Muscle layer of colon (tissue), 2 donors: ENCODE results near the gene CCDC150.

Experiments used
- H3K27ac ChIP-seq: one replicate; pipeline ENCODE4 v1.7.0; 2013; ENCODE audit warnings: low read depth, mild to moderate bottlenecking, low read length, moderate library complexity
- H3K27me3 ChIP-seq, 2 donors: one replicate each; pipeline ENCODE4 v1.7.0; 2013; ENCODE audit warnings: low read length in 2 of 2, mild to moderate bottlenecking in 2 of 2; ENCODE audit not compliant: insufficient read depth in 2 of 2, control insufficient read depth in 1 of 2
- H3K36me3 ChIP-seq: one replicate; pipeline ENCODE4 v1.7.0; 2013; ENCODE audit warnings: mild to moderate bottlenecking, low read length; ENCODE audit not compliant: insufficient read depth
- H3K4me1 ChIP-seq: one replicate; pipeline ENCODE4 v1.7.0; 2013; ENCODE audit warnings: mild to moderate bottlenecking, low read length; ENCODE audit not compliant: insufficient read depth
- H3K4me3 ChIP-seq, 2 donors: one replicate each; pipeline ENCODE4 v1.7.0; 2013; ENCODE audit warnings: low read length in 2 of 2, low read depth in 1 of 2, mild to moderate bottlenecking in 1 of 2, moderate library complexity in 1 of 2
- H3K9ac ChIP-seq: one replicate; pipeline ENCODE4 v1.7.0; 2013; ENCODE audit warnings: low read length
- H3K9me3 ChIP-seq: one replicate; pipeline ENCODE4 v1.7.0; 2013; ENCODE audit warnings: mild to moderate bottlenecking, low read length
- donor health status: abdominal sarcoma.
- donor health status: Adenocarcinoma of cecum.

The CCDC150 gene

GRCh38 chr2:196745711-196746110, 106.2 kb downstream of the CCDC150 start:
- H3K4me3 ChIP-seq, result no peak overlapping the region
- no peak overlapping the region for H3K27ac ChIP-seq
- H3K36me3 ChIP-seq, result no peaks in the 10 kb centered on the region
- no peaks in the 10 kb centered on the region for H3K4me1 ChIP-seq
- no peaks in the 10 kb centered on the region for H3K9me3 ChIP-seq
- no peaks in the 10 kb centered on the region for H3K27me3 ChIP-seq
- no peak overlapping the region for H3K9ac ChIP-seq

DNA sequence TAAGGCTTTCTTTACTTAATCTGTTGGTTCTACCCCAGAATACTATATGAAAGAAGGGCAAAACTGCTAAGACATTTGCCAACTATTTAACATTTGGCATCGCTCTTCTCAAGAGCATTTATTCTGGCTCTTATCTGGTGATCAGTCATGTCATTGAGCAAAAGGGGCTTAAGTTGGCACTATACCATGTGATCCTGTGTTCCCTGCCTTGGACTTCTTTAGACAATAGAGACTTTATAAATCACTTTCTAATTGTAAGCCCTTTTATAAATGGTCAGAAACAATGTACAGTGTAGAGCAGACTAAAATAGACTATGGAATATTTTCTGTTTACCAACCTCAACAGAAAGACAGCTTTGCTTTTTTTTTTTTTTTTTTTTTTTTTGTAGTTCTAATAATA, 107.9 kb downstream of the CCDC150 start:
- Histone ChIP-seq H3K4me1 (no peaks in the 10 kb centered on the region), H3K4me3 (no peak overlapping the region), H3K9ac (no peak overlapping the region), H3K27me3 (no peaks in the 10 kb centered on the region), H3K36me3 (no peaks in the 10 kb centered on the region), H3K9me3 (no peaks in the 10 kb centered on the region), H3K27ac (no peak overlapping the region)

GRCh38 chr2:196748123-196748522, 108.6 kb downstream of the CCDC150 start:
- no peaks in the 10 kb centered on the region for H3K36me3 ChIP-seq
- no peak overlapping the region for H3K4me3 ChIP-seq
- no peak overlapping the region for H3K27ac ChIP-seq
- H3K9ac ChIP-seq, result no peak overlapping the region
- H3K27me3 ChIP-seq, result no peaks in the 10 kb centered on the region
- H3K9me3 ChIP-seq, result no peaks in the 10 kb centered on the region
- H3K4me1 ChIP-seq, result no peaks in the 10 kb centered on the region

GRCh38 chr2:196750291-196750923, 110.9 kb downstream of the CCDC150 start:
- Histone ChIP-seq H3K27ac (no peak overlapping the region), H3K4me1 (no peaks in the 10 kb centered on the region), H3K27me3 (no peaks in the 10 kb centered on the region), H3K36me3 (no peaks in the 10 kb centered on the region), H3K9me3 (no peaks in the 10 kb centered on the region), H3K9ac (no peak overlapping the region), H3K4me3 (no peak overlapping the region)

DNA sequence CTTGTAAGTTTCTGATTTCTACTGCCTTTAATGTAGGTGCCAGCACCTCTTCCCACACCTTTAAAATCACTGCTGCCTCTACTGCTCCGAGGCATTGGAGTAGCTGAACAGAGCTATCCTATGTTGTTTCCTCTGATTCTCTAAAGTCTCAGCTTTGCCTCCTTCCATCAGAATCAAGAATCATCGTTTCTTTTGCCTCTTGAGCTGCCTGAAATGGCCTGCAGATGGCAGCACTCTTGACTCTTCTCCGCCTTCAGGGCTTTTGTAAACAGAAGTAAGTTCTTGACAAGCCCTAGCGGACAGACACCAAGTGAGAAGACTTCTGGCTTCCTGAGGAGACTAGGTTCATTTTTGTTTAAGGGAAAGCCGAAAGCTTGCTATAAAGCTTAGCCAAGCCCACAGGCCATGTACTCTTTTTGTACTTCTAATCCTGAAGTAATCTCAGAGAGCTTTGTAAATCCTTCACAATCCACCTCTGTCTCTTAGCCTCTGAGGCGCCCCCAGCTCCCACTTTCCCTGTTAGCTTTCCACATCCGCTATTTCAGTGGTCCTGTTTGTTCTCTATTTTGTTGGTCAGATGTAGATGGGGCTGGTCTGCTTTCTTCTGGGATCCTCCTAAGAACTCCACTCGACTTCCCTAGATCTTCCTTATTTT, 111.6 kb downstream of the CCDC150 start:
- Histone ChIP-seq H3K4me1 (no peaks in the 10 kb centered on the region), H3K36me3 (no peaks in the 10 kb centered on the region), H3K27me3 (no peaks in the 10 kb centered on the region), H3K4me3 (no peak overlapping the region), H3K9ac (no peak overlapping the region), H3K27ac (no peak overlapping the region), H3K9me3 (no peaks in the 10 kb centered on the region)

DNA sequence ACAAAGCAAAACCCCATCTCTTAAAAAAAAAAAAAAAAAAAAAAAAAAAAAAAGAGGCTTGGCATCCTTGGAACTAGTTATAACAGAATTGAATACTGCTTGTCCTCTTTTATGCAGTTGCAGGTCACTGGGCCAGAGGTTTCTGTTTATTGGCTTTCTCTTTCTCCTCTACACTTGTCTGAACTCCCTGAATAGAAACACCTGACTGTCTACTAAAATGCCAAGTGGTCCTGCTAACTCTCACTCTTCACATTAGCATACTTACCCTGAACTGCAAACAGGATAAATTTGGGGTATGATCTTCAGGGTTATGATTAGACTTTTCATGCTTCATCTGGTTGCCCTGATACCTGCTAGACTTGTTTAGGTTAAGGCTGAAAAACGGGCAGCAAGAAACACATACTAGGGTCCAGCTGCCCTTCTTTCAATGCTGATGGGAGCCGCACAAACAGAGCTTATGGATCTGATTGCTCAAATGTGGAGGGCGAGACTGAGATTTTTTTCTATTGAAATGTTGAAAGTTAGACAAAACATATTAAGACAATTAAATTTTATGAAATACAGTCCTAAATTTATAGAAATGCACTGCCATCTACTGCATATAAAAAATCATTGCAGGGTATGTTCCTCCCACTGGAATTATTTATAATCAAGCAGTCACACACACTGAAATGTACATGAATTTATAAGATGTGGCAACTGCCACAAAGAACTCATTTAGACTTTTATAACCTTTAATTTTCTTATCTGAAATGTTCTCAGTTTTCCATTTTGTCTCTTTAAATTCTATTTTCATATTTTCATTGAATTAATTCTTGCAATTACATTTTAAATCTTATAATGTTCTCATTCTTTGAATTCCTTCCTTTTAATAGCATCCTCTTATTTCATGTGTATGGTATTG, 119.2 kb downstream of the CCDC150 start:
- Histone ChIP-seq H3K36me3 (peaks cover 3% of the 10 kb centered on the region), H3K4me1 (no peaks in the 10 kb centered on the region), H3K9ac (no peak overlapping the region), H3K4me3 (no peak overlapping the region), H3K9me3 (no peaks in the 10 kb centered on the region), H3K27ac (no peak overlapping the region), H3K27me3 (no peaks in the 10 kb centered on the region)

DNA sequence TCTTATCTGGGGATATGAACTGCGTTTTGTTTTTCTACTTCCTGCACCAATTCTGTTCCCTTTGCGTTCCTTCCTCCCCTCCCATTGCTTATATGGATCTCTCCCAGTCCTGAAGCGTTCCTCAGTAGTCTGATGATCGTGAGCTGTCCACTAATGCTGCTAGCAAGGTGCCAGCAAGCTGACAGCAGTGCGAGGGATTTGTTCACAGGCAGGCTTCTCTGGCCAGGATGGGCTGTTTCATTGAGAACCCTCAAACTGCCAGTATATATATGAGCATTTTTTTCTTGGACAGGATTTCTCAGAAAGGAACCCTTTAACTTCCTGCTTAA, 119.8 kb downstream of the CCDC150 start:
- H3K27ac ChIP-seq, result no peak overlapping the region
- H3K4me1 ChIP-seq, result no peaks in the 10 kb centered on the region
- H3K9me3 ChIP-seq, result no peaks in the 10 kb centered on the region
- H3K9ac ChIP-seq, result no peak overlapping the region
- peaks cover 9% of the 10 kb centered on the region for H3K36me3 ChIP-seq
- no peak overlapping the region for H3K4me3 ChIP-seq
- no peaks in the 10 kb centered on the region for H3K27me3 ChIP-seq

DNA sequence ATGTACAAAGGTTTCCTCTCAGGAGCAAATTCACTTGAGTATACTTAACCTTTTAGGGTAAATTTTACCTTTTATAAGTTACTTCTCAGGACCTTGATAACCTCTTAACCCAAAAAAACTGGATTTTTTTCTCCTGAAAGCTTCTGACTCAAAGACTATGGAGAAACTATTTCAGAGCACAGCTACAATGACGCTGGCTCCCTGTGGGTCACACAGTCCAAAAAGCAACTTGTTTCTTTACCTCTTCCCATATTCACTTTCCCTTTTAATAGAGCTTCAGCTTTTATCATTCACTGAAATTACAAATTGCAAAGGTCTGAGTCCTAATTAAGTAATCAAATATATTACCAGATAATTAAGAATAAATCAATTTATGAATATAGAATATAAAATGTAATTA, 127.6 kb downstream of the CCDC150 start:
- Histone ChIP-seq H3K27me3 (no peaks in the 10 kb centered on the region), H3K27ac (no peak overlapping the region), H3K4me1 (no peaks in the 10 kb centered on the region), H3K4me3 (no peak overlapping the region), H3K9ac (no peak overlapping the region), H3K9me3 (no peaks in the 10 kb centered on the region), H3K36me3 (peaks cover 38% of the 10 kb centered on the region)
